Heart left ventricle (tissue), 16 donors: ENCODE results near the gene GEN1. TPM values are rescaled to one million over a fixed set of nuclear protein-coding genes. Genes with fewer than 3 reads are reported as not detected.
"Not testable (repeated sequence)": the region's sequence is repeated elsewhere in the genome, so short reads cannot be mapped to it uniquely, and the experiment has no call there.

Experiments used
- ATAC-seq, 4 donors: fragments of 200-7000 bp; cut with Tn5 transposase; one replicate each; pipeline ENCODE4 v1.9.1; 2020 to 2022; ENCODE audit warnings: moderate library complexity in 4 of 4, mild to moderate bottlenecking in 3 of 4, moderate number of reproducible peaks in 1 of 4
- DNase-seq, 5 donors: peaks; one replicate each; pipeline ENCODE4 v3.0.0-alpha.2; 2020
- H3K27ac ChIP-seq, 12 donors: fragments of 200-600 bp; sonication (generic) in 4 of 12; one replicate each; pipeline versions ENCODE4 v1.5.0 to v1.8.0; 2016 to 2022; ENCODE audit warnings: mild to moderate bottlenecking in 2 of 12
- H3K27me3 ChIP-seq, 9 donors: fragments of 200-600 bp; sonication (generic) in 2 of 9; one replicate each; pipeline versions ENCODE4 v1.5.1 to v1.8.0; 2016 to 2022; ENCODE audit warnings: mild to moderate bottlenecking in 3 of 9
- H3K36me3 ChIP-seq, 9 donors: fragments of 200-600 bp; sonication (generic) in 2 of 9; one replicate each; pipeline versions ENCODE4 v1.5.0 to v1.8.0; 2018 to 2022; ENCODE audit warnings: mild to moderate bottlenecking in 2 of 9
- H3K4me1 ChIP-seq, 12 donors: fragments of 200-600 bp; sonication (generic) in 4 of 12; one replicate each; pipeline versions ENCODE4 v1.5.0 to v1.8.0; 2016 to 2022; ENCODE audit warnings: mild to moderate bottlenecking in 3 of 12
- H3K4me3 ChIP-seq, 12 donors: fragments of 200-600 bp; sonication (generic) in 4 of 12; one replicate each; pipeline versions ENCODE4 v1.5.0 to v1.8.0; 2017 to 2022; ENCODE audit warnings: mild to moderate bottlenecking in 9 of 12, moderate library complexity in 4 of 12
- H3K9me3 ChIP-seq, 12 donors: fragments of 200-600 bp; sonication (generic) in 4 of 12; one replicate each; pipeline versions ENCODE4 v1.5.0 to v1.8.0; 2016 to 2022; ENCODE audit warnings: mild to moderate bottlenecking in 1 of 12
- POLR2A ChIP-seq, 2 donors: fragments of 450-650 bp; IDR thresholded peaks; one replicate each; pipeline ENCODE4 v1.6.1; 2017; ENCODE audit warnings: antibody characterized with exemption in 2 of 2, mild to moderate bottlenecking in 2 of 2, moderate library complexity in 2 of 2
- WGBS, 4 donors: extraction: QIAGEN DNeasy Blood & Tissue Kit in 2 of 4; methylation state at CpG; one replicate each; pipeline versions ENCODE4 v1.1.5 to v1.1.7; 2013 to 2018; 5-methylcytosine and 5-hydroxymethylcytosine counted together
- intact Hi-C, 10 donors: fragments of 100-400 bp; cut with DNase I; formaldehyde crosslinking; loops; one replicate each; pipeline versions ENCODE4 v1.11.1 to v1.14.2; 2022
- polyA plus RNA-seq, 2 donors: library from polyadenylated mRNA; stranded (reverse); fragments of 200-250 nt; gene quantifications; one replicate each; pipeline ENCODE4 v1.2.3, GENCODE V29; 2013
- total RNA-seq, 9 donors: library from RNA; depleted of rRNA in 2 of 9; stranded (reverse); fragments of >200 nt in 2 of 9; fragmentation: NEBNext Ultra II Directional in 3 of 9; extraction: Animal tissue kit (Norgen Biotek cat#: 25700) in 3 of 9; gene quantifications; one replicate each; pipeline versions ENCODE4 v1.1.0 to v1.2.4, GENCODE V29; 2016 to 2023
- TF ChIP-seq, protein P1 (sequence below), 12 donors: fragments of 200-600 bp; sonication (generic) in 4 of 12; IDR thresholded peaks; one replicate each; pipeline versions ENCODE4 v1.5.0 to v1.8.0; 2018 to 2022; ENCODE audit warnings: antibody characterized with exemption in 12 of 12, mild to moderate bottlenecking in 5 of 12
- donor health status: ischemic (EF 13 %, LVEDD 7.1; RV severe dilation, severe dysfunction).
- donor health status: healthy with polysubstance abuse.
- donor health status: DM: no; HTN: yes; CAD: no.
- donor health status: DM: no; HTN: no; CAD: no.
- donor health status: ischemic (EF 25% LVEDD 6.9; RV normal size, moderate dysfunction).
- donor health status: ischemic (EF 25% LVEDD 5.7; RV mildly dilated, moderate dysfunction).
- donor health status: healthy.
- donor health status: DM: yes; HTN: yes; CAD: no.
- donor health status: ischemic (EF 35%, LVEDD 5.7; RV mildly dilated, moderate dysfunction).
- donor health status: nonischemic (EF 11% LVEDD 7.7; RV severe dilation, severe dysfunction).
- donor health status: DM: yes; HTN: yes; CAD: no.
- donor health status: PGD.
- donor health status: ischemic (EF 29% LVEDD 5.4; RV normal size, mild dysfunction).
- donor health status: nonischemic (EF 23%, LVEDD 6.1; RV moderate dilation, normal function).

GEN1 gene
- total and polyA plus RNA-seq, 11 donors = 1.0 to 8.8 (median 3.0) TPM

DNA sequence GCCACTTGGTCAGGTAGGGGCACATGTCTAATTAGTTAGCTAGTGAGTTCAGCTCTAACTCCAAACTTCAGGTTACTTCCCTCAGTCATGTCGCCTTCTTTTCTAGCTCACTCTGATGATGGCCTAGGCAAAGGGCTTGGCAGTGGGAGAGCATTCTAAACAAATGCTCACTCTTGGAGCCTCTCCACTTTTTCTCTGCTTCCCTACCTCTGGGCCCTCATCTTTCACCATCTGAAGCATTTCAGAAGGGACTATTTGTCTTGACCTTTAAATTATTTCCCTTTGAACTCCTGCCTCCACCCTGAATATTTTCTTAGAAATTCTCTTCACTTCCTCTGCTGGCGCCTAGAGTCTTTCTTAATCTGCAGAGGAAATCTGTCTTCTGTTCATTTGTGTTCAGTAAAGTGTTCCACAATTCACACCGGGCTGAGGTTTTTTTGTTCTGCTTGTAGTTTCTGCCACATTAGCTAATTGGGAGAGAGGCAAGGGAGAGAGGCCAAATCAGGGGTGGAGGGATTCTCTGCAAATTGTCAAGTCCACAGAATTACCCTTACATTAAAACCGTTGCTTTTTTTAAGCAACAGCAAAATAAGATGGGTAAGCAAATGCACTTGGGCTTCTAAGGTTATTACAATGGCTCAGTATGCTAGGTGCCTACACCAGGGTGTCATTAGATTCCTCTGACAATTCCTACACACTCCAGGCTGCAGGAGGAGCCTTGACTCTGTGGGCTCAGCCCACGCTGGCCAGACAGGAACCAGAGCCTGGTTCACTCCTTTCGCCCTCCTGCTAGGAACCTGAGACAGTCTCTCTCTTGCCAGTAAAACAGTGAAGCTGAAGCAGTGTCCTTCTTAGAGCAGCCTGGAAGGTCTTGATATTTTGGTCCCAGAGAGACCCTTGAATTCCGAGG lies 67.9 kb downstream of the GEN1 start:
- peak; percentile 41 to 73 (median 58) for ATAC-seq
- peaks cover 8 to 37% (median 33%) of the 10 kb centered on the region in 12 donors for H3K4me1 ChIP-seq
- WGBS, 4 donors = 31 to 36% (median 32%) methylated on average over 7 of the region's 7 CpGs
- no peaks in the 10 kb centered on the region for H3K9me3 ChIP-seq
- no peak for TF ChIP-seq POLR2A (IDR thresholded peaks at IDR 0.05)
- TF ChIP-seq, protein P1, sequence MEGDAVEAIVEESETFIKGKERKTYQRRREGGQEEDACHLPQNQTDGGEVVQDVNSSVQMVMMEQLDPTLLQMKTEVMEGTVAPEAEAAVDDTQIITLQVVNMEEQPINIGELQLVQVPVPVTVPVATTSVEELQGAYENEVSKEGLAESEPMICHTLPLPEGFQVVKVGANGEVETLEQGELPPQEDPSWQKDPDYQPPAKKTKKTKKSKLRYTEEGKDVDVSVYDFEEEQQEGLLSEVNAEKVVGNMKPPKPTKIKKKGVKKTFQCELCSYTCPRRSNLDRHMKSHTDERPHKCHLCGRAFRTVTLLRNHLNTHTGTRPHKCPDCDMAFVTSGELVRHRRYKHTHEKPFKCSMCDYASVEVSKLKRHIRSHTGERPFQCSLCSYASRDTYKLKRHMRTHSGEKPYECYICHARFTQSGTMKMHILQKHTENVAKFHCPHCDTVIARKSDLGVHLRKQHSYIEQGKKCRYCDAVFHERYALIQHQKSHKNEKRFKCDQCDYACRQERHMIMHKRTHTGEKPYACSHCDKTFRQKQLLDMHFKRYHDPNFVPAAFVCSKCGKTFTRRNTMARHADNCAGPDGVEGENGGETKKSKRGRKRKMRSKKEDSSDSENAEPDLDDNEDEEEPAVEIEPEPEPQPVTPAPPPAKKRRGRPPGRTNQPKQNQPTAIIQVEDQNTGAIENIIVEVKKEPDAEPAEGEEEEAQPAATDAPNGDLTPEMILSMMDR (IDR thresholded peaks at IDR 0.05) = no peak
- no peaks in the 10 kb centered on the region for H3K36me3 ChIP-seq
- no peak for DNase-seq
- no peak overlapping the region for H3K4me3 ChIP-seq
- H3K27ac ChIP-seq = peak overlapping the region; percentile 50 to 90 (median 78)
- H3K27me3 ChIP-seq = no peaks in the 10 kb centered on the region
- intact Hi-C loops = loop anchor here in 7 of 10 donors (2.0 to 10.0 kb wide), 5 partner anchors 21 to 107 kb away; partner anchors contain the start of genes GEN1 (in 4 of the 7) and SMC6 (in 4 of the 7)

DNA sequence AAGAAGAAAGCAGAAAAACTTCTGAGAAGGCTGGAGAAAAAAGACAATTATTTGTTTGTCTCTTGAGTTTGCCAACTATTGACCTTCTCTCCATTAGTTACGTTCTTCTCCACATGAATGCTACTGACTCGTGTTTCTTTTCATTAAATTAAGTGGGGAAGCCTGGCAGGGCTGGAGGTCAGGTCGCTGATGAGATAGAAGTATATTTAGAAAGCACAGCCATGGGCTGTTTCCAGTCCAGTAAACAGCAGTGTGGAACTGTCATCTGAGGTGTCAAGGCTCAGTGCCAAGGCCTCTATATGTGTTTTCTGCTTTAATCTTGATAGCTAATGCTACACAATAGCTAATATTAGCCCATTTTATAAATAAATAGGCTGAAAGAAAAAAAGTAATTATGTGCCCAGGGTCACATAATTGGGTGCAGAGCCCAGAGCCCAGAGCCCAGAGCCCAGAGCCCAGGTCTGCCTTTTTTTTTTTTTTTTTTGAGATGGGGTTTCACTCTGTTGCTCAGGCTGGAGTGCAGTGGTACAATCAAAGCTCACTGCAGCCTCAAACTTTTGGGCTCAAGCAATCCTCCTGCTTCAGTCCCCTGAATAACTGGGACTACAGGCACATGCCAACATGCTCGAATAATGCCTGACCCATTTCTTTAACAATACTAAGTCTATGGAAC lies 68.6 kb downstream of the GEN1 start:
- TF ChIP-seq POLR2A (IDR thresholded peaks at IDR 0.05) = no peak
- TF ChIP-seq, protein P1 (IDR thresholded peaks at IDR 0.05) = no peak
- H3K36me3 ChIP-seq = no peaks in the 10 kb centered on the region
- no peaks in the 10 kb centered on the region for H3K9me3 ChIP-seq
- no peak overlapping the region for H3K4me3 ChIP-seq
- peak in 2 of 5 donors; percentile 18 to 52 for DNase-seq
- WGBS, 4 donors = 14 to 29% (median 24%) methylated on average over 4 of the region's 4 CpGs
- intact Hi-C loops = loop anchor here in 6 of 10 donors (5.0 to 10.0 kb wide), 4 partner anchors 58 to 108 kb away; partner anchors contain the start of genes GEN1 (in 4 of the 6) and SMC6 (in 4 of the 6)
- peaks cover 8 to 37% (median 33%) of the 10 kb centered on the region in 12 donors for H3K4me1 ChIP-seq
- peak; percentile 73 to 89 (median 82) for ATAC-seq
- H3K27me3 ChIP-seq = no peaks in the 10 kb centered on the region
- peak overlapping the region; percentile 50 to 90 (median 78) for H3K27ac ChIP-seq

DNA sequence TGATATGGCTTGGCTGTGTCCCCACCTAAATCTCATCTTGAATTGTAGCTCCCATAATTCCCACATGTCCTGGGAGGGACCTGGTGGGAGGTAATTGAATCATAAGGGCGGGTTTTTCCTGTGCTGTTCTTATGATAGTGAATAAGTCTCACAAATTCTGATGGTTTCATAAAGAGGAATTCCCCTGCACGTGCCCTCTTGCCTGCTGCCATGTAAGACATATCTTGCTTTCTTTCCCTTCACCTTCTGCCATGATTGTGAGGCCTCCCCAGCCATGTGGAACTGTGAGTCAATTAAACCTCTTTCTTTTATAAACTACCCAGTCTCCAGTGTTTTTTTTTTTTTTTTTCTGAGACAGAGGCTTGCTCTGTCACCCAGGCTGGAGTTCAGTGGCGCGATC lies 69.7 kb downstream of the GEN1 start:
- H3K4me1 ChIP-seq = peaks cover 8 to 37% (median 33%) of the 10 kb centered on the region in 12 donors
- not testable (repeated sequence) for H3K36me3 ChIP-seq, ATAC-seq, H3K9me3 ChIP-seq, DNase-seq, H3K27me3 ChIP-seq, H3K4me3 ChIP-seq
- peak overlapping the region in 2 of 12 donors; percentile 79 to 86 for H3K27ac ChIP-seq
- intact Hi-C loops = loop anchor here in 6 of 10 donors (5.0 to 10.0 kb wide), 4 partner anchors 59 to 109 kb away; partner anchors contain the start of genes GEN1 (in 4 of the 6) and SMC6 (in 4 of the 6)
- 67 to 93% (median 80%) methylated on average over 4 of the region's 4 CpGs for WGBS, 4 donors

DNA sequence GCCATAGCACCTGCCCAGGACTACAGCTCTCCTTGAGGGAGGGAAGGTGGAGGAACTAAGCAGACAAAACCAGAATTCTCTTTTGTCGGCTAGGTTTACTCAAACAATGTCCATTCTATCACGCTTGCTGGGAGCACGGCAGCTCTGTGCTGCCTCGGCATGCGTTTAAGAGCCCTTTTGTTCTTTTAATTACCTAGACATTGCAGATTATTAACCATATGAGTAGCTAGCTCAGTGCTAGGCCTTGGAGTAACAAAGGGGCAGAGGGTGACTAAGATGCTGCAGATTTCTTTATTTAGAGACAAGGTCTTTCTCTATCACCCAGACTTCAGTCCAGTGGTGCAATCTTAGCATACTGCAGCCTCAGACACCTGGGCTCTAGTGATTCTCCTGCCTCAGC lies 73.4 kb downstream of the GEN1 start:
- no peak overlapping the region for H3K4me3 ChIP-seq
- DNase-seq (no peak), ATAC-seq (no peak)
- H3K4me1 ChIP-seq = peaks cover 0 to 28% (median 18%) of the 10 kb centered on the region in 12 donors
- WGBS, 4 donors = 92 to 94% (median 92%) methylated on average over 5 of the region's 5 CpGs
- no peaks in the 10 kb centered on the region for H3K9me3 ChIP-seq
- H3K27me3 ChIP-seq = peaks cover 0 to 16% (median 0%) of the 10 kb centered on the region in 9 donors
- H3K36me3 ChIP-seq = no peaks in the 10 kb centered on the region
- intact Hi-C loops = loop anchor here in 6 of 10 donors (5.0 to 10.0 kb wide), 5 partner anchors 55 to 113 kb away; partner anchors contain the start of genes GEN1 (in 2 of the 6) and SMC6 (in 2 of the 6)
- H3K27ac ChIP-seq = no peak overlapping the region
- TF ChIP-seq, protein P1 (IDR thresholded peaks at IDR 0.05) = no peak
- no peak for TF ChIP-seq POLR2A (IDR thresholded peaks at IDR 0.05)
